ENCODE results near the gene TOE1.
A peak's percentile ranks its signal among the peaks of the same experiment; 100 is the strongest.

Gene TOE1

GRCh38 chr1:45303520-45304310, 36.3 kb upstream of the TOE1 start:
- Histone ChIP-seq H3K27me3 (ENCODE audit: low read depth, low read length) (no peaks in the 10 kb centered on the region), H3K4me3 (ENCODE audit: low read length) (peak overlapping the region; percentile 93), H3K4me1 (ENCODE audit: low read length) (peaks cover 33% of the 10 kb centered on the region), H3K36me3 (replicated peaks; ENCODE audit: low read depth, low read length) (no peaks in the 10 kb centered on the region), H3K4me2 (ENCODE audit: low read length) (peak overlapping the region; percentile 97), H3K9me3 (ENCODE audit: insufficient read depth, low read length) (no peaks in the 10 kb centered on the region), H3K79me2 (ENCODE audit: low read length) (peaks cover 6% of the 10 kb centered on the region; the same call in 1 of the 2 replicates), H2AFZ (ENCODE audit: low read depth, low read length) (peak overlapping the region; percentile 76), H4K20me1 (ENCODE audit: insufficient read depth, low read length) (no peaks in the 10 kb centered on the region), H3K9ac (ENCODE audit: low read length) (peak overlapping the region; percentile 95), H3K27ac (ENCODE audit: low read length) (peak overlapping the region; percentile 86)
- no peak for TF ChIP-seq EZH2phosphoT487 (IDR thresholded peaks at IDR 0.05; ENCODE audit: low read depth)
- TF ChIP-seq, protein P1, sequence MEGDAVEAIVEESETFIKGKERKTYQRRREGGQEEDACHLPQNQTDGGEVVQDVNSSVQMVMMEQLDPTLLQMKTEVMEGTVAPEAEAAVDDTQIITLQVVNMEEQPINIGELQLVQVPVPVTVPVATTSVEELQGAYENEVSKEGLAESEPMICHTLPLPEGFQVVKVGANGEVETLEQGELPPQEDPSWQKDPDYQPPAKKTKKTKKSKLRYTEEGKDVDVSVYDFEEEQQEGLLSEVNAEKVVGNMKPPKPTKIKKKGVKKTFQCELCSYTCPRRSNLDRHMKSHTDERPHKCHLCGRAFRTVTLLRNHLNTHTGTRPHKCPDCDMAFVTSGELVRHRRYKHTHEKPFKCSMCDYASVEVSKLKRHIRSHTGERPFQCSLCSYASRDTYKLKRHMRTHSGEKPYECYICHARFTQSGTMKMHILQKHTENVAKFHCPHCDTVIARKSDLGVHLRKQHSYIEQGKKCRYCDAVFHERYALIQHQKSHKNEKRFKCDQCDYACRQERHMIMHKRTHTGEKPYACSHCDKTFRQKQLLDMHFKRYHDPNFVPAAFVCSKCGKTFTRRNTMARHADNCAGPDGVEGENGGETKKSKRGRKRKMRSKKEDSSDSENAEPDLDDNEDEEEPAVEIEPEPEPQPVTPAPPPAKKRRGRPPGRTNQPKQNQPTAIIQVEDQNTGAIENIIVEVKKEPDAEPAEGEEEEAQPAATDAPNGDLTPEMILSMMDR (IDR thresholded peaks at IDR 0.05; ENCODE audit: low read depth, low read length): peak; percentile 59

- Histone ChIP-seq H3K27me3 (ENCODE audit: low read depth, low read length) (no peaks in the 10 kb centered on the region), H4K20me1 (ENCODE audit: insufficient read depth, low read length) (no peaks in the 10 kb centered on the region), H3K9ac (ENCODE audit: low read length) (peak overlapping the region; percentile 95), H2AFZ (ENCODE audit: low read depth, low read length) (no peak overlapping the region), H3K4me2 (ENCODE audit: low read length) (peak overlapping the region; percentile 97), H3K4me3 (ENCODE audit: low read length) (peak overlapping the region; percentile 85), H3K4me1 (ENCODE audit: low read length) (peaks cover 33% of the 10 kb centered on the region), H3K9me3 (ENCODE audit: insufficient read depth, low read length) (no peaks in the 10 kb centered on the region), H3K79me2 (ENCODE audit: low read length) (peaks cover 6% of the 10 kb centered on the region; the same call in 1 of the 2 replicates), H3K27ac (ENCODE audit: low read length) (peak overlapping the region; percentile 86), H3K36me3 (replicated peaks; ENCODE audit: low read depth, low read length) (no peaks in the 10 kb centered on the region)
- TF ChIP-seq EZH2phosphoT487 (IDR thresholded peaks at IDR 0.05; ENCODE audit: low read depth): no peak
- TF ChIP-seq, protein P1 (IDR thresholded peaks at IDR 0.05; ENCODE audit: low read depth, low read length): no peak
Observed at GRCh38 chr1:45304311-45305081, 35.5 kb upstream of the TOE1 start.

DNA sequence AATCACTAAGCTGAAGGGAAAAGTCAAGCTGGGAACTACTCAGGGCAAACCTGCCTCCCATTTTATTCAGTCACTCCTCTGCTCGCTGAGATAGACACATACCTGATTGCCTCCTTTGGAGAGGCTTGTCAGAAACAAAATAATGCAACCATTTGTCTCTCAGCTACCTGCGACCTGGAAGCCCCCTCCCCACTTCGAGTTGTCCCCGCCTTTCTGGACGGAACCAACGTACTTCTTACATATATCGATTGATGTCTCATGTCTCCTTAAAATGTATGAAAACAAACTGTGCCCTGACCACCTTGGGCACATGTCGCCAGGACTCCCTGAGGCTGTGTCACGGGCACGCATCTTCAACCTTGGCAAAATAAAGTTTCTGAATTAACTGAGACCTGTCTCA, 34.7 kb upstream of the TOE1 start:
- no peak overlapping the region for H2AFZ ChIP-seq (ENCODE audit: low read depth, low read length)
- H3K4me3 ChIP-seq (ENCODE audit: low read length): peak overlapping the region; percentile 85; the same call in 1 of the 2 replicates
- H3K79me2 ChIP-seq (ENCODE audit: low read length): peaks cover 6% of the 10 kb centered on the region; the same call in 1 of the 2 replicates
- H3K27me3 ChIP-seq (ENCODE audit: low read depth, low read length): no peaks in the 10 kb centered on the region
- no peaks in the 10 kb centered on the region for H3K36me3 ChIP-seq (replicated peaks; ENCODE audit: low read depth, low read length)
- no peak overlapping the region for H3K9ac ChIP-seq (ENCODE audit: low read length)
- TF ChIP-seq, protein P1 (IDR thresholded peaks at IDR 0.05; ENCODE audit: low read depth, low read length): no peak
- no peak for TF ChIP-seq EZH2phosphoT487 (IDR thresholded peaks at IDR 0.05; ENCODE audit: low read depth)
- H3K4me1 ChIP-seq (ENCODE audit: low read length): peaks cover 33% of the 10 kb centered on the region
- peak overlapping the region; percentile 97 for H3K4me2 ChIP-seq (ENCODE audit: low read length)
- no peaks in the 10 kb centered on the region for H4K20me1 ChIP-seq (ENCODE audit: insufficient read depth, low read length)
- H3K27ac ChIP-seq (ENCODE audit: low read length): peak overlapping the region; percentile 86
- no peaks in the 10 kb centered on the region for H3K9me3 ChIP-seq (ENCODE audit: insufficient read depth, low read length)

GRCh38 chr1:45306319-45306718, 33.7 kb upstream of the TOE1 start:
- H2AFZ ChIP-seq (ENCODE audit: low read depth, low read length): peak overlapping the region; percentile 18; the same call in 1 of the 2 replicates
- no peaks in the 10 kb centered on the region for H4K20me1 ChIP-seq (ENCODE audit: insufficient read depth, low read length)
- no peaks in the 10 kb centered on the region for H3K9me3 ChIP-seq (ENCODE audit: insufficient read depth, low read length)
- no peaks in the 10 kb centered on the region for H3K27me3 ChIP-seq (ENCODE audit: low read depth, low read length)
- TF ChIP-seq, protein P1 (IDR thresholded peaks at IDR 0.05; ENCODE audit: low read depth, low read length): no peak
- no peak for TF ChIP-seq EZH2phosphoT487 (IDR thresholded peaks at IDR 0.05; ENCODE audit: low read depth)
- H3K79me2 ChIP-seq (ENCODE audit: low read length): peaks cover 6% of the 10 kb centered on the region; the same call in 1 of the 2 replicates
- peak overlapping the region; percentile 45 for H3K4me3 ChIP-seq (ENCODE audit: low read length)
- peak overlapping the region; percentile 35 for H3K9ac ChIP-seq (ENCODE audit: low read length)
- H3K4me1 ChIP-seq (ENCODE audit: low read length): peaks cover 33% of the 10 kb centered on the region
- no peaks in the 10 kb centered on the region for H3K36me3 ChIP-seq (replicated peaks; ENCODE audit: low read depth, low read length)
- H3K27ac ChIP-seq (ENCODE audit: low read length): peak overlapping the region; percentile 45
- H3K4me2 ChIP-seq (ENCODE audit: low read length): peak overlapping the region; percentile 68

Data from OCI-LY3 (cell line).